GM18505 (cell line): ENCODE results near the gene RAPGEF1.

ENCODE experiments used
- ATAC-seq: cut with Tn5 transposase; IDR thresholded peaks from one replicate; pipeline ENCODE4 v1.9.1; 2021; ENCODE audit not compliant: unreplicated experiment
- POLR2A ChIP-seq: IDR thresholded peaks from 4 replicates; pipeline ENCODE4 v1.6.1; 2011; ENCODE audit warnings: borderline replicate concordance; ENCODE audit not compliant: insufficient read depth, insufficient read length; ENCODE audit errors: extremely low read depth

Gene RAPGEF1

GRCh38 chr9:131727795-131728545 is 11.9 kb downstream of the RAPGEF1 start:
- no peak for ATAC-seq
- no peak for TF ChIP-seq POLR2A

- no peak for TF ChIP-seq POLR2A
- ATAC-seq, result no peak
These were observed 12.6 kb downstream of the RAPGEF1 start for GRCh38 chr9:131727184-131727759.

- no peak for TF ChIP-seq POLR2A
- ATAC-seq, result no peak
These were observed 15.2 kb downstream of the RAPGEF1 start for GRCh38 chr9:131724683-131725082.

GRCh38 chr9:131723632-131724031 is 16.2 kb downstream of the RAPGEF1 start:
- TF ChIP-seq POLR2A, result no peak
- no peak for ATAC-seq

- no peak for ATAC-seq
- no peak for TF ChIP-seq POLR2A
These were observed 17.6 kb downstream of the RAPGEF1 start for GRCh38 chr9:131722255-131722654.

- no peak for ATAC-seq
- no peak for TF ChIP-seq POLR2A
These were observed 18.8 kb downstream of the RAPGEF1 start for GRCh38 chr9:131721076-131721475.

GRCh38 chr9:131720330-131720729 is 19.5 kb downstream of the RAPGEF1 start:
- no peak for TF ChIP-seq POLR2A
- ATAC-seq, result no peak

GRCh38 chr9:131719262-131719908 is 20.5 kb downstream of the RAPGEF1 start:
- no peak for TF ChIP-seq POLR2A
- ATAC-seq, result no peak

GRCh38 chr9:131717719-131718460 is 22.0 kb downstream of the RAPGEF1 start:
- ATAC-seq, result no peak
- TF ChIP-seq POLR2A, result no peak

GRCh38 chr9:131715906-131716305 is 24.0 kb downstream of the RAPGEF1 start:
- no peak for ATAC-seq
- TF ChIP-seq POLR2A, result no peak

GRCh38 chr9:131714821-131715220 is 25.1 kb downstream of the RAPGEF1 start:
- ATAC-seq, result no peak

GRCh38 chr9:131714161-131714646 is 25.7 kb downstream of the RAPGEF1 start:
- no peak for TF ChIP-seq POLR2A
- ATAC-seq, result no peak

More at GRCh38 chr9:131714821-131715220, 25.1 kb downstream of the RAPGEF1 start:
- no peak for TF ChIP-seq POLR2A

GRCh38 chr9:131713016-131713415 is 26.9 kb downstream of the RAPGEF1 start:
- no peak for ATAC-seq

More at GRCh38 chr9:131713016-131713415, 26.9 kb downstream of the RAPGEF1 start:
- no peak for TF ChIP-seq POLR2A
